Activated T-cell treated with anti-CD3 and anti-CD28 coated beads for 1 hour (primary cell): ENCODE data around the gene ZNF277.

ENCODE experiments used
- DNase-seq: peaks from one replicate; pipeline ENCODE4 v3.0.0-alpha.2; 2020; ENCODE audit warnings: low read depth

ZNF277 gene

DNA sequence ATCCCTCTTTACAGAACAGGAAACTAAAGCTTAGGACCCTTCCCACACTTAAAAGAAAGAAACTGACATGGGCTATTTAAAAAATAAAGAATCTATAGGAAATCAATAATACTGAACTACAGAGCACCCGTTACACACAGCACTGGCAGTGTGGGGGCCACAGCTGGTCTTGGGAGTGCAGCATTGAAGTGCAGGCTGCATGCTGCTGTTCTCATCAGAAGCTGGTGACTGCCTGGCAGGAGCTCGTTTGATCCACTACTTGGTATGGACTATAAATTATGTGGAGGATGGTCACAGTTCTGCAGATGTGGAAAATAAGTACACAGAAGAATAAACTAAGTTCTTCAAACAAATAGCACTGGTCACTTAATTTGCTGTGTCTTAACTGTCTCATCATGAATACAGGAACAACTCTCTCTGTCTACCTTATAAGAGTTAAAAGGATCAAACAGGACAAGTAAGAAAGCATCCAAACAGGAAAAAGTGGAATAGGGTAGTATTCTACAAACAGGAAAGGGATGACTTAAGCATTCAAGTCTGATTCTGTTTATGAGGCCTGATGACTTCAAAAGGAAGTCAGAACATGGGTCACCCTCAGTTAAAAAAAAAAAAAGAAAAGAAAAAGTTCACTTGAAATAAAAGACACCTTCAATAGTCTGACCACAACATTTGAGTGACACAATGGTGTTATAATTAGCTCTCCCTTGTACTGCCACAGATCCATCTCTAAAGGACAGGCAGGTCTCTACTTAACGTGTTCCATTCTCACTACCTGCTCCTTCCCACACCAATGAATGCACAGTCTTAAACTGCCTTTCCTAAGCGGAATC is 21.3 kb upstream of the ZNF277 start:
- no peak for DNase-seq

DNA sequence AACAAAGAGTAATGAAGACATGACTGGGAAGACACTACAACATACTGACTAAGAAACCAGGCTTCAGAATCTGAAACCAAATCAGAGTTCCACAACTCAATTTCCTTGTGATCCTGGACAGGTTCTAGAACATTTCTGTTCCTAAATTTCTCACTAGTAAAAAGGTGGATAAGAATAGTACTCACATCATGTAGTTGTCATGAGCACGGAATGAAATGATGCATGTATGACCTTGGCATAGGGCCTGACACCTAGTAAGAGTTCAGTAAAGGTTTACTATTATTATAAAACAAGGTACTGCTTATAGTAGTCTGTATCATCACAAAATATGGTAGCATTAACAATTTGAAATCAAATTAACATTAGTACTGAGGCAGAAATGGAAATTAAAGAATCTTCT is 20.2 kb upstream of the ZNF277 start:
- DNase-seq: no peak

DNA sequence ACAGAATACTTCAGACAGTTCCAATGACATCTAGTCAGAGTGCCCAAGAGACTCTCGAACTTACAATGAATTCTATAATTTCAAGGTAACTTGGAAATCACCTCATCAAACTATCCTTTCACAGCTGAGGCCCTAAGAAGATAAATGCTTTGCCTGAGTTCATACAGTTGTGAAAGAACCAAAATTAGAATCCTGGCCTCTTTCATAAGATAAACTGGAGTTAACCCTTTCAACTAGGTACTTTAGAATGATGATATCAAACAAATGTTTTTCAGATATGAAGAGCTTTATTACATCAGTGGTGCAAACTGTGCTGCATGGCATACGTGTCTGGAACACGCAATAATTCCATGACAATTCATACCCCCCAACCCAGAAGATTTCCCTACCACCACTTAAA is 18.2 kb upstream of the ZNF277 start:
- DNase-seq: no peak

DNA sequence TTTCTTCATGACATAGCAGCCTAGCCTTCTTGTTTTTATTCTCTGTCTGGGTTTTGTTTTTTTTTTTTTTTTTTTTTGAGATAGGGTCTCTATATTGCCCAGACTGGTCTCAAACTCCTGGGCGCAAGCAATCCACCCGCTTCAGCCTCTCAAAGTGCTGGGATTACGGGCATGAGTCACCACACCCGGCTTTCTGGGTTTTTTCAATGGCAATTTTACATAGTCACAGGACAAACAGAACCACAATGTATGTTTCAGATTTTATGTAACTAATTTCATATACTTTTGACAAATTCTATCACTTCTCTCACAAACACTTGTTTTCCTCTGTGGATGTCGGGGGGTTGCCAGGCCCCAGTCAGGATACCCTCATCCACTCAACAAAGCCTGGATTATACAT is 16.8 kb upstream of the ZNF277 start:
- DNase-seq: no peak

DNA sequence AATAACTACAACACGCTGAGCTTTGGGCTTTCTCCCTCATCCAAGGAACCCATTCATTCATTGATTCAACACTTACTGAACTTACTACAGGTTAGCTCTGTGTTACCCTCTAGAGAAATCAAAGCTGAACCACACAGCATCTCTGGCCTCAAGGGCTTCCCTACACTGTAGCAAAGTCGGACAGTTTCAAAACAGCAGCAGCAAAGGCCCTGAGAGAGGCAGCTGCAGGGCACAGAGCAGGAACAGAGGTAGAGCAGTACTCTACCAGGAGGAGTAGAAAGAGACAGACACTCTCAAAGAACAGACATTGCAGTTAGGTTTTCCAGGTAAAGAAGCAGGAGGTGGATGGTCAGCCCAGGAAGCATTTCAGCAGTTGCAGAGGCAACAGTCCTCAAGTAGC is 16.4 kb upstream of the ZNF277 start:
- DNase-seq: no peak

DNA sequence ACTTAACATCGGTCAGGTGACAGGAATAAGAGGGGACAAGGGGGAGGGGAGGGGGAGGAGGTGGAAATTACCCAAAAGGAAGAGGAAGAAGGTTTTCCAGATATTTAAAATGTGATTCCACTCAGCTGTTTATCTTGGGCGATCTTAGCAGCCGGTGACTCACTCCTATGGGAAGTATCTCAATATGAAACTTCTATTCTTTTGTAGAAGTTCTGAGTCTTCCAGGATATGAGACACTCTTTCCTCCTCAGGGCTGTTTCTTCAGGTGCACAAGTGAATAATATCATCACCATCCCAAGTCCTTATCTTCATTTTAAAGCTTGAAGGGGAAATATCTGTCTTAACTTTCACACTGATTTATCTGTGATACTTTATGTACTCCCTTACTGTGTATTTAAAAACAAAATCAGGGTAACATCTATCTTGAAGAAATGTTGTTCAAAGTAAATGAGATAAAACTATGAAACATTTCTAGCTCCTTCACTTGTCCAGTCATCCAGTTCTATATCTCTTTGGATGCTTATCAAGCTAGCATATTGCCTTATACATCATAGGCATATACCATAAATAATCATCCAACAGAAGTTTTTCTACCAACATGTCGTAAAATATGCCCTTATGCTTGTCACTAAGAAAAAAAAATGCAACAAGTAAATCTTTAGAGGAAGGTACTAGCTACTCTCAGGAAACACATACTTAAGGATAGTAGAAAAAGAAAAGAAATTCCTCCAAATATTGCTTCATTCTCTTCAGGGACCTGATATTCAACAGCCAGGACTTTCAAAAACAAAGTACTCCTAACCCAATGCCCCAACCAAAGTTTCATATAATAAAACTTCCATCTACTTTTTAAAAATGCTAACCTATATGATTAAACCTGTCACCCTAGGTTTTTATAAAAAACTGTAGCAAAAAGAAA is 14.0 kb upstream of the ZNF277 start:
- no peak for DNase-seq

DNA sequence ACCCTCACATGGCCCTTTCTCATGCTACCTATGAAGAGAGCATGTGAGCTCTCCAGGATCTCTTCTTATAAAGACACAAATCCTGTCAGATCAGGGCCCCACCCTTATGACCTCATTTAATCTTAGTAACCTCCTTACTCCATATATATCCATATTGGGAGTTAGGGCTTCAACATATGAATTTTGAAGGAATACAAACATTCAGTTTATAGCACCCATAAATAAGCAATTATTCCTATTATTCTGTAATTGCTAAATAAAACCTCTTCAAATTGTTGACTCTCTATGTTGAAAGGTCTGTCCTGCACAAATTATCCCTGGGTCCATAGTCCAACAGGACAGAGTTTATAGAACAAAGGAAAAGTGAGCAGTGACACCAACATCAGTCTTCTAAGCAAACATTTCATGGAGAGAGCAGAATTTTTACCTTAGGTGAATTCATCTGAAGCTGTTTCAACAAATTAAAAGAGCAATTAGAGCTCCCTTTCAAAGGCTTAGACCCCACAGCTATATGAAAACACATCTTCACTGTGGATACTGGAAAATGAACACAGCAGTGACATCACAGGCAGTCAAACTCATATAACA is 12.5 kb upstream of the ZNF277 start:
- no peak for DNase-seq

DNA sequence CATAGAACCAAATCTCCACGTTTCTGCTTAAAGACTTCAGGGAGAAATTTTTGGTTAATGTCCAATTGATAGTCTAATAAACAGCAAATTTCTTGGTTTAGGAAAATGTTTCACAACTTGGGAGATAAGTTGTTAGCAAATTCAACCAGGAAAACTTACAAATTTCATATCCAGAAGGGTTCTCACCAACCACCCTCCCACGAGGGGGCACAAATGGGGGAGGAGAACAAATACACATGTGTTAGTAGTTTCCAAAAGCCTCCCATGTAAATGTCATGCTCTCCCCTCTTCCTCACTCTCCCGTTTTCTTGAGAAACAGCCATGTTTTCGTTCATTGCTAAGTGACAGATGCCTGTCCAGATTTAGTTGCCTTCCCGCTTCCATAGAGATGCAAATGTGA is 10.8 kb upstream of the ZNF277 start:
- no peak for DNase-seq

DNA sequence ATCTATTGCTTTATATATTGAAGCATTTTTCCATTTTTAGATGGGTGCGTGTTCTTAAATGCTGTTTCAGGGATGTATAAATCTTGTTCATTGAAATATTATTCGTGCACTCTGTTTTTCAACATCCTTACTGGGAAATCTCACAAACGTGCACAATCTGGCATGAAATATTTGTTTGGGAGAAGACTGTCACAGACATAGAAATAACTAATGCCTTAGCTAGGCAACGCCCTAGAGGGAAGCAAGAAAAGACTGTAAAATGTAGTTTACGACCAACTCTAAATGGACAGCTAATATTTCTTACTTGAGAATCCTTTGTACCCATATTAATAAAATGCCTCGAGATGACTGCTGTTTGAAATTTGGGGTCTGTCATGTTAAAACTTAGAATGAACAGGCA is 9.2 kb upstream of the ZNF277 start:
- DNase-seq: no peak

DNA sequence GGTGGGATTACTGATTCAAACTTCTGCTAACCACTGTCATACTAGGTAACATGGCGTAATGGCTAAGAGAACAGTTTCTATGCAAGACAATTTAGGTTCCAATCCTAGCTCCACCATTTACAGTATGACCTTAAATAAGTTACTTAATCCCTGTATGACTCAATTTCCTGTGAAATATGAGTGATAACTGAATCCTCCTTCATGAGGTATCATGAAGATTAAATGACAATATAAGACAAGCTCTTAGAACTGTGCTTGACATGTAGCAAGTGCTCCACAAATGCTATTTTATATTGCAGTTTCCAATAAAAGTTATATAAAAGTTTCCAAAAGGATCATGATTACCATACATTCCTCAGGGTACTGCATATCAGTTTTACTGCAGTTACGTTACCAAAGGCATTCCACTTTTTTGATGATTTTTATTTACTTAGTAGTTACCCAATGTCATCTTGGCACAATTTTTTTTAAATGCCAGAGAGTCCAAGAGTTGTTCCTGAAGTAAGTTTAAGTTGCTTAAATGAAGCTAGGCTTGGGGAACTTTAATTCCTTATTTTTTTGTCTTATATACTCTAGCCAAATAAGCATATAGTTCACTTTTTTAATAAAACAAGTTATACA is 7.3 kb upstream of the ZNF277 start:
- DNase-seq: no peak

DNA sequence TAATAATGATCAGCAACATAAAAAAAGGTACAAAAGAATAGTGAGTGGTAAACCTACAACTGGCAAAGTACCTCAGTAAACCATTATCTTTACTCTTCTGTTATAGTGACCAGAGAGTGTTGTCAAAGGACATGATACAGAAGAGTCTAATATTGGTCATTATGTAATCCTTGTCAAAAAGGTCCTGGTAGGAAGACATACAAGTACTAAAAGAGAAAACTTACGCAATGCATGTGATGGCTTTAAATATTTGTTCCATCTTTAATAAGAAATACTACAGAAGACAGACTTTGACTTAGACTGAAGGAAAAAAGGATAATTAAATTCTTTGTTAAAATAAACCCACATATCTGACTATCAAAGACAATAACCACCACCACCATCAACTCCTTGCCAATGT is 6.8 kb upstream of the ZNF277 start:
- DNase-seq: no peak

DNA sequence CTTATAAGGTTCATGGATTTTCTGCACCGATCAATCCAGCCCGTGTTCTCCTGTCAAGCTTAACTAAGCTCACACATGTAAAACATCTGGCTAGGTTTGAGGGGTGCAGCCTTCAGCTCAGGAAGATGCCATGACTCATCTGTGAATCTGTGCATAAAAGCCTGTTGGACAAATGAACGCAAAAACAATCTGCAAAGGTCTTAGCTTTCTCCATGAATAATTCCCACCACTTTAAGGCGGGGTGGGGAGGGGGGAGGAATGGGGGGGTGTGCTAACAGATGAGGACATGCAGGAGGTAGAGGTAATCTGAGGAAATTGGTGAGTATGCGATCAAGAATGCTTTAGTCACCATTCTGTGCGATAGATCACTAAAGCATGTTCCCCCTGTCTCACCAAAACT is 5.1 kb upstream of the ZNF277 start:
- DNase-seq: no peak

DNA sequence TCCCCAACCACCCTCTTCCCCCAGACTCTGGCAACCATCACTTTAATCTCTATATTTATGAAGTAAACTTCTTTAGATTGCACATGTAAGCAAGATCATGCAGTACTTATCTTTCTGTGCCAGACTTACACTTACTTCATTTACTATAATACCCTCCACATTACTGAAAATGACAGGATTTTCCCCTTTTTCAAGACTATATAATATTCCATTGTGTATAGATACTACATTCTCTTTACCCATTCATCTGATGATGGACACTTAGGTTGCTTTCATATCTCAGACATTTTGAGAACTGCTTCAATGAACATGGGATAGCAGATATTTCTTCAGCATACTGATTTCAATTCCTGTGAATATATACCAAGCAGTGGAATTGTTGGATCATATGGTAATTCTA is 4.7 kb upstream of the ZNF277 start:
- DNase-seq: no peak

DNA sequence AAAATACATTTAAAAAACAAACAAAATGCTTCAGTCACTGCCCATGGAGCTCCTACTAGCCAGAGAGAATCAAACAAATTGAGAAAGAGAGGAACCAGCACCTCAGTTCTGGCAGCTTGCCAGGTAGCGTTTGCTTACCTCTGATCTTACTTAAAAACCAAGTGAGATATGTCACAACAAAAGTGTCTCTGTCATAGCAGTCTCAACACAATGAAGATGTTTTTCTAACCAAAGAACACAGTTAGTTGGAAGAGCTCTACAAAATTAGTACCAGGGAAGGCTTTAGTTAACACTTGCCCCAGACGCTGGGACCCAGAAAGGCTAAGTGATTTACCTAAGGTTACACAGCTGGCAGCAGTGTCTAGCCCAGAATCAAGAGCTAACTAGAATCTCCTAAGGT is 3.7 kb upstream of the ZNF277 start:
- peak; percentile 12 for DNase-seq

DNA sequence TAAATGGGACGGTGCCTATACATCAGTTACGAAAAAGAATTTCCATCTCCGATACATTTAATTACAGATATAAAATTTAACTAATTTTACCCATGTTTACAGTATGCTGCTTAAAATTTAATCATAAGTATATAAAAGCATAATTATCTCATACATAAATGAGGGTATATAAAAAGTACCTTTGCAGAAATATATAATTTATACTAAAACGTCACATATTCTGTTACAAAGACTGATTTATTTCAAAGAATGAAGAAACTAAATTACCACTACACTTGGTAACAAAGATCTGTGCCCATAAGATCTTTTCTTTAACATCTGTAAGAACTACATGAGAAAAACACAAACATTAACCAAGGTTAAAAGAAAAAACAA is 3.1 kb upstream of the ZNF277 start:
- DNase-seq: no peak

DNA sequence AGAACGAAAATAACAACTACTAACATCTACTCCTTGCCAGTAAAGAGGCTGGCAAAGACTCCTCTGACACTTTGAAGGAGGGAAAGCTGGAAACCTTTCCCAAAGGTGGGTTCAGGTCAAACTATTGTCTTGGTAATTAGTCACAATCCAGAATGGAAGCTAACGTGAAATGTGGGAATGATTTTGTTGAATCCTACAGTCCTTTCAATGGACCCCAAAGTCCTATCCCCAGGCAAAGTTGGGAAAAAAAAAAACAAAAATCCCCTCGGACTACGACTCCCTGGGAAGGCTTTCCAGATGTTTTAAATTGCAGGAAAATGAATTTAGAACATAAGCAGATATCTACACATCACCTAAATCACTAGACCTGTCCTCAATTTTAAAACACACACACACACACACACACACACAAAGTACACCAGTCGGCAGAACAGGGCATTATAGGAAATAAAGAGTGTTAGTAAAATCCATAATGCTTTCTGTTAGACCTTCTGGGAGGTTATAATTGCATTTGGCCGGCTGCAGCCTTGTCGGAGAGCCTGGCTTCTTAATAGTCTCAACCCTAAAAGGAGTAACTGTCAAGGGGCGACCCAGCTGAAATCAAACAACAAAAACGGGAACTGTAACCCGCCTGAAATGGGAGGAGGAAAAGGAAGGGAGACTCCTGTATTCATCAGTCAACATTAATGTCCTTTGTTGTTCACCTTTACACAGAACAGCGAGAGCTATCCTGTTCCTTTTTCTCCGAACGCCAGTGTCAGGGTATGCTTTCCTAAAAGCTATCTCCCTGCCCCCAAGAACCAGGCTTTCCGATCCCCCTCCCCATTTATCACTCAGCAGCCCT is 1.8 kb upstream of the ZNF277 start:
- no peak for DNase-seq

DNA sequence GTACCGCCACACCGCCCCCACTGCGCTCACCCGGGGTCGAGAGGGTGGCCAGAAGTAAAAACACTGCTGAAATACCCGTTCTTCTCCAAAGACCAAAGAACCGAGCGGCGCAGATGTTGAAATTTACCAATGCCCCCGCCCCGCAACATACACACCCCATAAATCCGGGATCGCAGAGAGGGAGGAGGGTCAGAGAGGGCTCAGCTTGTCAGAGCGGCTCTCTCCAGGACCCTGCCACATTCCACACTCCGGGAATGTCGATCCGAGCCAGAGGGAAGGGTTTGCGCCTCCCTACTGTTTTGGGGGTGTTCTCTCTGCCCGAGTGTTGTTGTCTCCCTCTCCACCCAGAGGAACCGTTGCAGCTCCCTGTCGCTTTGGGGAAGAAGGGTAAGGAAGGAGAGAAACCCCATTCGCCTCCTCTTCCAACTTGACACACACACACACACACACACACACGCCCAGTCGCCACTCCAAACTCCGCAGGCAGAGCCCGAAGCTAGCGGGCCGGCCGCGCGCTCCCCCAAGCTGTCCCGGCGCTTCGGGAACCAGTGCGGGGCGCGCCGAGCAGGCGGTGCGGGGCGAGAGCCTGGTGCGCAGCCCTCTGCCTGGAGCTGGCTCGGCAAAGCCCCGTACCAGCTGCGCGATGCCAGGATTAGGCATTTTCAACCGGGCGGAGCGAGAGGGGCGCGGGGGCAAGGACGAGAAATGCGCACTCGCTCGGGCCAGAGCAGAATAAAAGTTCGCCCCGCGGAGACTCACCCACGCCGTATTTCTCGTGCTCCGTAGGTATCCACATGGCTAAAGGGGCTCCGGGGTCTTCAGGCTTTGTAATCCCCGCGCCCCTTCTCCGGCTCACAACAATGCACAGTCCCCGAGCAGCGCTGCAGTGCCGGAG is 905 bp upstream of the ZNF277 start:
- peak; percentile 21 for DNase-seq

DNA sequence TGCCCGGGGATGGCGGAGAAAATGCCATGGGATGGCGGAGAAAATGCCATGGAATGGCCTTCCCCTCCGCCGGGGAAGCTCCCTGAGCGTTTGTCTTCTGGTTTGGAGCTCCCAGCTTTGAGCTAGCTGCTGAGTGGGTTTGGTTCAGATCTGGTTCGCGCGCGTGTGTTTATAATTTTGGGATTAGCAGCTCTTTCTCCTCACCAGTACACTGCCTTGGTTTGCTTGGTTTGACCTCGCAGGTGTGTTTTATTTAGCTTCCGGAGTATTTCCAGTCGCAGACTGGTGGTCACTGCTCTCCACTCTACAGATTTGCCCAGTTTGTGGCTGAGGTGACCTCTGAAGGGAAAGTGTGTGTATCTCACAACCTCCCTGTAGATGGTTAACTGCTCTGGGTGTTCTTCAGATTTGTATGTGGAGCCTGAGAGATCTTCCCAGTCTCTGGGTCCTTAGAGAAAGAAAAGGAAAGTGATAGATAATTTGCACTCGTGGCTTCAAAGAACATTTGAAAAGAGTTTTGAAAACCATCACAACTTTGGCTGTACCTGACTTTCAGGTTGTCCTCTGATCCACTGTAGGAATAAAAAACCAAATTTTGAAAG is 597 bp downstream of the ZNF277 start:
- no peak for DNase-seq

DNA sequence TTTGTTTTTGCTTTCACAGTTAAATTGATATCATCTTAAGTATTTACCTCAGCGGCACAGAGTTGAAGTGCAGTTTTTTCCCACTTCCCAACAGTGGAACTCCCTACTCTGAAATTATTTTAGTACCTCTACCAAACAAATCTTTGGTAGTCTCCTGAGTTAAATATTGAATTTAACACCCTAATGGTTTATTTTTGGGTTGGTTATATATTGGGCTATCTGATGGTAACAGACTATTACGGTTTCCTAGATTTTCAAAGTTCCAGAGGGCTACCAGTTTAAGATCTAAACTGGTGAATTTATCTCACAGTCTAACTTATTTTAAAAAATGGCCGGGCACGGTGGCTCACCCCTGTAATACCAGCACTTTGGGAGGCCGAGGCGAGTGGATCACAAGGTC is 1.3 kb downstream of the ZNF277 start:
- DNase-seq: no peak

DNA sequence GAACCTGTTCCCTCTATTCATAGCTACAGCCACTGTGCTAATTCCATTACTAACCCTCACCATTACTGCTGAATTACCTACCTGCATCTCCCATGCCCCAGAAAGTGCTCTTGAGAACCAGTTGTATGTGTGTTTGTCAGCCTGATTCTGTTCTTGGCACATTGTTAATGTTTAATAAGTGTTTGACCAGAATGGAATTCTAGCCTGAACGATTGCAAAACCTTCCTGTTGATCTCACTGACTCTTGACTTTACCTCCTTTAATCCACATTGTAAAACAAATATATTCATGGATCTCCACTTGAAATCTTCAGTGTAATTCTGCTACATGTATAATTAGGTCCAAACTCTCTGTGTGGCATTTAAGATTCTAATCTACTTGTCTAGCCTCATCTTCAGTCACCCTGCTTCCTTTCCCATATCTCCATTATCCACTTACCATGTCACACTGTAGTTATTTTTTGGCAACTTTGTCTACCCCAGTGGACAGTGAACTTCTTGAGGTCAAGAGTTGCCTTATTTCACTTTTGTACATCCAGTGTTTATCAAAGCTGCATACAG is 4.9 kb downstream of the ZNF277 start:
- DNase-seq: no peak
